ENCODE data around the gene VGF.
"Not testable (repeated sequence)": the region's sequence is repeated elsewhere in the genome, so short reads cannot be mapped to it uniquely, and the experiment has no call there.

The VGF gene

DNA sequence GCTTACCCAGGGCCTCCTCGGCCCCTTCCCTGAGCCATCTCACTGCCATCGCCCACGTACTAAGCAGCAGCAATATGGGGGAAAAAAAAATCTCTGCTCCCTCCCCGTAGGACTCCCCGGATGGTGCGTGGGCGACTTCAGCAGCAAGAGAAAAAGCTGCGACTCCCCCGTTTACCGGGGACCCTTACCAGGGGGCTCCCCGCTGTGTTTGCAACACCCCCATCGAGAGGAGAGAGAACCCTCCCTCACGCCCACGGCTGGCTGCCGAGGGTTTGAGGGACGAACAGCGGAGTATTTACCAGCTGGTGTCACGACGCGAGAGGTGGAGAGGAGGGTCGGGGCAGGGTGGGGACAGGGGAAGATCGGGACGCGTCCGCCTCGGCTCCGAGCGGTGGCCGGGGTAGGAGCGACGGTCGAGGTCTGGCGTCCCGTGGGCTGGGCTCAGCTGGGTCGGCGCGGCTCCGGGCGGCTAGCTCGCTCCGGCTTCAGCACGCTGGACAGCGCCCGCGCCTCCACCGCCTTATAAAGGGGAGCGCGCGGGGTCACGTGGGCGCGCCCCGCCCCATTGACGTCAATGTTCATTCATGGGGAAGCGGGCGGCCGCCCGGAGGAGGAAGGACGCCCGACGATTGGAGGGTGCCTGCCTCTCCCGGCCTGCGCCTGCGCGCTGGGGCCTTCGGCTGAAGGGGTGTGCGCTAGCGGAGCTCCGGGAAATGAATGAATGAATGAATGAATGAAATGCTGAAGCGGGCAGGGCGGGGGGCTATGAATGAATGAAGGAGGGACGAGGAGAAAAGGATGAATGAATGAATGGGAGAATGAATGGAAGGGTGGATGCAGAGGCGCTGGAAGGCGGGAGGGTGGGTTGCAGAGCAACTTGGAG lies at the start of gene VGF:
Gene VGF (minus strand): TSS at position 495 of the 883 bp plus-strand sequence. CDS start 726 bp downstream, outside the sequence.
- peak within 1 kb of the TSS; percentile 86 for H3K4me3 Mint-ChIP-seq
- H3K27ac Mint-ChIP-seq, result peak within 1 kb of the TSS; percentile 86
- H3K9me3 Mint-ChIP-seq, result no peaks in the 10 kb centered on the region
- peaks cover 4% of the 10 kb centered on the region for H3K36me3 Mint-ChIP-seq (ENCODE audit: low read depth)
- H3K27me3 Mint-ChIP-seq (ENCODE audit: low read depth), result peaks cover 65% of the 10 kb centered on the region
- H3K4me1 Mint-ChIP-seq (ENCODE audit: low read depth), result peaks cover 29% of the 10 kb centered on the region

DNA sequence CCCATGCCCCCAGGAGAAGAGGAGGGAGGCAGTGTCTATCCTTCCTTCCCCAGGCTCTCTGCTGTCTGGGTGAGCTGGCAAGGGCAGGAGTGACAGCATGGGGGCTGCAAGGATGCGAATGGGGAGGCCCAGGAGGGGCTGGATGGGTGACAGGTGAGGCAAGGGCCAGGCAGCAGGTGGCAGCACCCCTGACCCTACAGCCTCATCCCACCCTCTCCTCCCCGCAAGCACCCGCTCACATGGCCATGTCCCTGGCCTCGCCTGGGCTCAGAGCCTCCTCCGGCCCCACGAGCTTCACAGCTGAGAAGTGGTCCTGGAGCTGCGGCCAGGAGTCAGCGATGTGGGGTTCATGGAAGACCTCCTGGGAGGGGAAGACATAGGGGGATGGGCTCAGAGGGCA lies 46.6 kb upstream of the VGF start:
- no peaks in the 10 kb centered on the region for H3K9me3 Mint-ChIP-seq
- H3K4me1 Mint-ChIP-seq (ENCODE audit: low read depth), result peaks cover 7% of the 10 kb centered on the region
- no peak overlapping the region for H3K4me3 Mint-ChIP-seq
- H3K27me3 Mint-ChIP-seq (ENCODE audit: low read depth), result no peaks in the 10 kb centered on the region
- H3K36me3 Mint-ChIP-seq (ENCODE audit: low read depth), result peaks cover 21% of the 10 kb centered on the region
- no peak overlapping the region for H3K27ac Mint-ChIP-seq

DNA sequence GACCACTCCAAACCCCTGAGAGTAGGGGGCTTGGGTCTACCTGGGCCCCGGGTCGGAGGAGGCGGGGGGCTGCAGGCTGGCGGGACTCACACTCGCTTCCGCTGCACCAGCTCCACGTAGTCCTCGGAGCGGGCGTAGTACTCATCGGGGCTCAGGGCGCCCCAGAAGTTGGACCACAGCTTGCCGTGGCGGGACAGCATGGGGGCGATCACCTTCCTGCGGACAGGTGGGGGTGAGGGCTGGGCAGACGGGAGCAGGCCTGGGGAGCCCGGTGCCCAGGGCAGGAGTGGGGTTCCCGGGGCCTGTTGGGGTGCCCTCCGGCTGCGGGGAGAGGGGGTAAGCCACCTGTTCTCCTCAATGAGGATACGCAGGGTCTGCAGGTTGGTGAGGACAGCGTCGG lies 46.1 kb upstream of the VGF start:
- no peaks in the 10 kb centered on the region for H3K27me3 Mint-ChIP-seq (ENCODE audit: low read depth)
- no peak overlapping the region for H3K27ac Mint-ChIP-seq
- no peak overlapping the region for H3K4me3 Mint-ChIP-seq
- peaks cover 20% of the 10 kb centered on the region for H3K36me3 Mint-ChIP-seq (ENCODE audit: low read depth)
- peaks cover 6% of the 10 kb centered on the region for H3K4me1 Mint-ChIP-seq (ENCODE audit: low read depth)
- no peaks in the 10 kb centered on the region for H3K9me3 Mint-ChIP-seq

DNA sequence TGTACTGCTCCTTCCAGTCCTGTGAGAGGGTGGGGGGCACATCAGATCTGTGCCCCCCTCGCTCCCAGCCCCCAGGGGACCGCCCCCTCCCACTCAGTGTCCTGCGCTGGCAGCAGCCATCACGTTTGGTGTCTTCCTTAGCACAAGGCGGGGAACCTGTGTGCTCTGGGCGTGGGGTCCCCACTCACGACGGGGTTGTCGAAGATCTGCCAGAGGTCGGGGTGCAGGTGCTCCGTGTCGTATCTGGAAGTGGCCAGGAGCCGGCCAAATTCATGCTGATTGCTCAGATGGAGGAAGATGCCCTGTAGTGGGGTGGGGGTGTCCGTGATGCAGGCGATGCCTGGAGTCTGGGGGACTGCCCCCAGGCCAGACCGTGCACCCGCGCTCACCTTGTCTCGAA lies 44.8 kb upstream of the VGF start:
- no peaks in the 10 kb centered on the region for H3K9me3 Mint-ChIP-seq

DNA sequence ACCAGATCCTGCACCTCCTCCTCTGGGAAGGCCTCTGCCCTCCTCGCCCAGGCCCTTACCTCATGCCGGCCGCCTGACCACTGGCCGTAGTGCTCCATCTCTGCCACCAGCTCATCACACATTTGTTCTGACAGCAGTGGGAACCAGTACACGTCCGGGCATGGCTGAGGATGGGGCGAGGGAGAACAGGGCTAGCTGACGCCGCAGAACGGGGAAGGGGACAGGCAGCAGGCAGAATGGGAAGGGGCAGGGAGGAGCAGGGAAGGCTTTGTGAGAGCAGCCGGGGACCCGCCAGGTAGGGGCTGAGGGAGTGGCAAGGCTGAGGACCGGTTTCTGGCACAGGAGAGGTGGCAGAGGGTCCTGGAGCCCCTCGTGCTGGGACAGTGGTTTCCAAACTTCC lies 43.4 kb upstream of the VGF start:
- Mint-ChIP-seq H3K4me3 (no peak overlapping the region), H3K36me3 (ENCODE audit: low read depth) (peaks cover 13% of the 10 kb centered on the region), H3K27me3 (ENCODE audit: low read depth) (peaks cover 6% of the 10 kb centered on the region), H3K27ac (no peak overlapping the region), H3K4me1 (ENCODE audit: low read depth) (peaks cover under 1% of the 10 kb centered on the region), H3K9me3 (no peaks in the 10 kb centered on the region)

More for the DNA sequence above, 44.8 kb upstream of the VGF start:
- Mint-ChIP-seq H3K4me3 (no peak overlapping the region), H3K4me1 (ENCODE audit: low read depth) (no peaks in the 10 kb centered on the region), H3K36me3 (ENCODE audit: low read depth) (peaks cover 17% of the 10 kb centered on the region), H3K27me3 (ENCODE audit: low read depth) (no peaks in the 10 kb centered on the region), H3K27ac (no peak overlapping the region)

DNA sequence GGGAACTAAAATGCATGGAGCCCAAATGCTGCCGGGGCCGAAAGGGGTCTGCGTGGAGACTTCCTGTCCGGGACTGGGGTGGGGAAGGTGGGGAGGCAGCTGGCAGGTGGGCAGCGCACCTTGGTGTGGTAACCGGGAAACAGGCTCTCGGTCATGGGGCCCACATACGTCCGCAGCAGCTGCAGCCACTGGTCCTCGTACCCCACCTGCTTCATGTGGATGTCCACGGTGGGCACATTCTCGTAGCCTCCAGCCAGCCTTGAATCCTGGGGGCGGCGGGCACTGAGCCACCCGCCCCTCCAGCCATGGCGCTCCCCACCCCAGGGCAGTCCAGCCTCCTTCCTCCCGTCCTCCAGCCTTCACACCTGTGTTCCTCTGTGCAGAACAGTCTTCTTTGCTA lies 42.1 kb upstream of the VGF start:
- Mint-ChIP-seq H3K27me3 (ENCODE audit: low read depth) (peaks cover 18% of the 10 kb centered on the region), H3K9me3 (no peaks in the 10 kb centered on the region), H3K4me3 (no peak overlapping the region), H3K27ac (no peak overlapping the region), H3K4me1 (ENCODE audit: low read depth) (peaks cover 2% of the 10 kb centered on the region), H3K36me3 (ENCODE audit: low read depth) (peaks cover 13% of the 10 kb centered on the region)

DNA sequence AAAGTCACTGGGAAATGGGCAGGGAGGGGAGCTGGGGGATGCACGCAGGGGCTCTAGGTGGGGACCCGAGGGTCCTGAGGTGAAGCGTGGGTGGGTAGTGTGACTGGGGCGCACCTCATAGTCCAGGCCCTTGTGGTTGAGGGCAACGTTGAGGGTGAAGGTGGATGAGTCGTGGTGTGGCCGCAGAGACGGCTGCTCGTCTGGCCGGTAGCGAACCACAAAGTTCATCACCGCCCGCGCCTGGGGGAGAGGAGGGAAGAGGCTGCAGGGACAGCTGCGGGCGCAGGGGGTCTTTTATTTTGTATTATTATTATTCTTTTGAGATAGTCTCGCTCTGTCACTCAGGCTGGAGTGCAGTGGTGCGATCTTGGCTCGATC lies 41.3 kb upstream of the VGF start:
- Mint-ChIP-seq H3K36me3 (ENCODE audit: low read depth) (peaks cover 13% of the 10 kb centered on the region), H3K27me3 (ENCODE audit: low read depth) (peaks cover 21% of the 10 kb centered on the region), H3K9me3 (no peaks in the 10 kb centered on the region), H3K27ac (no peak overlapping the region), H3K4me1 (ENCODE audit: low read depth) (peaks cover 2% of the 10 kb centered on the region), H3K4me3 (no peak overlapping the region)

DNA sequence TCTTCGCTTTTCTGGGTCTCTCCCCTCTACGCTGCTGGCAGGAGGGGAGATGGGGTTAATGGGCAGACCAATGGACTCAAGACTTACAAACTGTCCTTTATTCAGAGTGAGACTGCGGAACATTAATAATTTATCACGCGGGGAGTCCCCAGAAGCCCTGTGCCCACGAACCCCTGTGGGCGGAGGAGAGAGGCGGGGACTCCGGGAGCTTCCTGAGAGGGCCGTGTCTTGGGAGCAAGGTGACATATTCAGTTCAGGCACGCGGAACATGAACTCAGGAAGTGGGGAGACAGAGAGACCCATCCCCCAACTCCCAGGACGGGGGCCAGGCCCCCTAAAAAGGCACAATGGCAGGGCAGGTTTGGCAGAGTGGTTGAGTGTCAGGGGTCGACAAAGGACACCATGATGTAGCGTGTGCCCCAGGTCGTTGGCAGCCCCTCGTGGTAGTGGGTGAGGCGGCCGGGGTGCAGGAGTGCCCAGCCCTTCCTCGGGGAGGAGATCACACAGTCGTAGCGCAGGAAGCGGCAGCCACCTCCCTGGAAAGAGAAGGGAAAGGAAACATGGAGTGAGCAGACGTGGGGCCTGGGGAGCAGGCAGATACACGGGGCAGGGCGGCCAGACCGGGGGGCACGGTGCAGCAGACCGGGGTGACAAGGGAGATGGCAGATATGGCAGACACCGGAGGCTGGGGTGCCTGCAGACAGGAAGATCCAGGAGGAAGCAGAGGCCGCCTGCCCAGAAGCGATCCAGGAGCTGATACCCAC lies 40.7 kb upstream of the VGF start:
- peaks cover 27% of the 10 kb centered on the region for H3K27me3 Mint-ChIP-seq (ENCODE audit: low read depth)
- no peaks in the 10 kb centered on the region for H3K9me3 Mint-ChIP-seq
- no peak overlapping the region for H3K4me3 Mint-ChIP-seq
- no peak overlapping the region for H3K27ac Mint-ChIP-seq
- H3K36me3 Mint-ChIP-seq (ENCODE audit: low read depth), result peaks cover 13% of the 10 kb centered on the region
- peaks cover 2% of the 10 kb centered on the region for H3K4me1 Mint-ChIP-seq (ENCODE audit: low read depth)

DNA sequence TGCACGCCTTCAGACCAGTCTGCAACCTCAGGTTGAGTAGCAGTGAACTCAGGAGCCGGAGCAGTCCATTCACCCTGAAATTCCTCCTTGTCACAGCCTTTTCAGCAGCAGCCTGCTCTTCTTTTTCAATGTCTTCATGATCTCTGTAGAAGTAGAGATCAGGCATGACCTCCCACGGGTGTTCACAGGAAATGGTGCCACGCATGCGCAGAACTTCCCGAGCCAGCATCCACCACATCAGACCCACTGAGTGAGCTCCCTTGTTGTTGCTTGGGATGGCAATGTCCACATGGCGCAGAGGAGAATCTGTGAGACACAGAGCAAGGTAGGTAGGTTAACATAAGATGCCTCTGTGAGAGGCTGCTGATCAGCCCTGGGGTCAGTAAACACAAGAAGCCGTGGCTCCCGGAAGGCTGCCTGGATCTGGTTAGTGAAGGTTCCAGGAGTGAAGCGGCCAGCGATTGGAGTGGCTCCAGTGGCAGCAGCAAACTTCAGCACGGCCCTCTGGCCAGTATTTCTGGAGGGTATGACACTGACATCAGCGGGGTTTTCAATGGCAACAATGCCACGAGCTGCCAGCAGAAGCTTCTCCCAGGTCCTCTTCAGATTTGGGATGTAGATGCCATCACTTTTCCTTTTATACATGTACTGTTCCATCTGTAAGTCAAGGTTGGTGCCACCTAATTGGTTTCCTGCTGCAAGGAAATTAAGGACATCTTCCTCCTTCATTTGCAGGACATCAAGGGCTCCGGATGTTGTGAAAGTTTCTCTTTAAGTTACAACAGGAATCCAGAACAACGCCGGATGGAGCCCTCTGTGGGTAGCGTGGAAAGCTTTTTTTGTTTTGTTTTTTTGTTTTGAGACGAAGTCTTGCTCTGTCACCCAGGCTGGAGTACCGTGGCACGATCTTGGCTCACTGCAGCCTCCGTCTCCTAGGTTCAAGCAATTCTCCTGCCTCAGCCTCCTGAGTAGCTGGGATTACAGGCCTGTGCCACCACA lies 38.7 kb upstream of the VGF start:
- H3K9me3 Mint-ChIP-seq; H3K4me1 Mint-ChIP-seq (ENCODE audit: low read depth): not testable (repeated sequence)
- peak overlapping the region; percentile 73 for H3K4me3 Mint-ChIP-seq
- peak overlapping the region; percentile 84 for H3K27ac Mint-ChIP-seq
- peaks cover 13% of the 10 kb centered on the region for H3K36me3 Mint-ChIP-seq (ENCODE audit: low read depth)
- peaks cover 39% of the 10 kb centered on the region for H3K27me3 Mint-ChIP-seq (ENCODE audit: low read depth)

DNA sequence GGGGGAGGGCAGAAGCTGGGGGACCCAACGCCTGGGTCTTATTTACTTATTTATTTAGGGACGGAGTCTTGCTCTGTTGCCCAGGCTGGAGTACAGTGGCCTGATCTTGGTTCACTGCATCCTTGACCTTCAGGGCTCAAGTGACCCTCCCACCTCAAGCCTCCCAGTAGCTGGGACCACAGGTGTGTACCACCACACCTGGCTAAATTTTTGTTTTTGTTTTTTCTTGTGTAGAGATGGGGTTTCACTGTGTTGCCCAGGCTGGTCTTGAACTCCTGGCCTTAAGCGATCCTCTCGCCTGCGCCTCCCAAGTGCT lies 37.2 kb upstream of the VGF start:
- Mint-ChIP-seq H3K4me1 (ENCODE audit: low read depth) (peaks cover 3% of the 10 kb centered on the region), H3K27me3 (ENCODE audit: low read depth) (peaks cover 39% of the 10 kb centered on the region), H3K36me3 (ENCODE audit: low read depth) (peaks cover 7% of the 10 kb centered on the region), H3K4me3 (no peak overlapping the region), H3K9me3 (no peaks in the 10 kb centered on the region), H3K27ac (no peak overlapping the region)

DNA sequence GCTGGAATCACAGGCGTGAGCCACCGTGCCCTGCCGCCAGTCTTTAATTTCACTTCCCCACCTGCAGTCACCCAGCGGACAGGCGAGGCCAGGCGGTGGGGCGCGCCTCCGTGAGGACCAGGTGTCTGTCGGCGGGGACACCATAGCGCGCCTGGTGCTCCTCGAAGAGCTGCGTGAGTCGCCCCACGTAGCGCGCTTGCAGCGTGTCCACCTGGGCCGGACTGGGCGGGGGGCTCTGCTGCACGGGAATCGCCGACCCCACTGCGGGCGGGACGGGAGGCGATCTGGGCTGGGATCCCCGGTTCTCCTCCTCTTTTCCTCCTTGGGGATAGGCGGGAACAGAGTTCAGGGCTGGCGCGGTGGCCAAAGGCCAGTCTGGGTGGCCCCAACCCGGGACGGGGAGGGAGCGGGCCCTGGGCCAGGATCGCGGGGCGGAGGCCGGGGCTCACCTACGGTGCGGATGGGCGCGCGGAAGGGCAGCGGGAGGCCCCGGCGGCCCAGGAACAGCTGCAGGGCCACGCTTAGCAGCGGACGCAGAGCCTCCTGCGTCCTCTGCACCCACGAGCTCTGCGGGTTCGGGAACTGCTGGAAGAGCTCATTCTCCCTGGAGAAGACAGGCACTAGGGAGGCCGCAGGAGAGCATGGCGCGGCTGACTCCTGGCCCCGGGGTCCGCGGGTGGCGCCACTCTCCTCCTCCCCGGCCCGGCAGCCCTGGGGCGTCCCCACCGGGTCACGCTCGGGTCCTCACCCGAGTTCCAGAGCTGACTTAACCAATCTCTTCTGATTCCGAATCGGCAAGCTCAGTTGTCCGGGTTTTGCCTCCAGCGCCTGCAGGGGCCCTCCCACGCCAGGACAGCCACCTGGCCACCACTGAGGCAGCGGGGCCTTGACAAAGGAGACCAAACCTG lies 36.6 kb upstream of the VGF start:
- Mint-ChIP-seq H3K27ac (no peak overlapping the region), H3K4me3 (no peak overlapping the region), H3K36me3 (ENCODE audit: low read depth) (peaks cover 7% of the 10 kb centered on the region), H3K27me3 (ENCODE audit: low read depth) (peaks cover 39% of the 10 kb centered on the region), H3K4me1 (ENCODE audit: low read depth) (peaks cover 3% of the 10 kb centered on the region), H3K9me3 (no peaks in the 10 kb centered on the region)

DNA sequence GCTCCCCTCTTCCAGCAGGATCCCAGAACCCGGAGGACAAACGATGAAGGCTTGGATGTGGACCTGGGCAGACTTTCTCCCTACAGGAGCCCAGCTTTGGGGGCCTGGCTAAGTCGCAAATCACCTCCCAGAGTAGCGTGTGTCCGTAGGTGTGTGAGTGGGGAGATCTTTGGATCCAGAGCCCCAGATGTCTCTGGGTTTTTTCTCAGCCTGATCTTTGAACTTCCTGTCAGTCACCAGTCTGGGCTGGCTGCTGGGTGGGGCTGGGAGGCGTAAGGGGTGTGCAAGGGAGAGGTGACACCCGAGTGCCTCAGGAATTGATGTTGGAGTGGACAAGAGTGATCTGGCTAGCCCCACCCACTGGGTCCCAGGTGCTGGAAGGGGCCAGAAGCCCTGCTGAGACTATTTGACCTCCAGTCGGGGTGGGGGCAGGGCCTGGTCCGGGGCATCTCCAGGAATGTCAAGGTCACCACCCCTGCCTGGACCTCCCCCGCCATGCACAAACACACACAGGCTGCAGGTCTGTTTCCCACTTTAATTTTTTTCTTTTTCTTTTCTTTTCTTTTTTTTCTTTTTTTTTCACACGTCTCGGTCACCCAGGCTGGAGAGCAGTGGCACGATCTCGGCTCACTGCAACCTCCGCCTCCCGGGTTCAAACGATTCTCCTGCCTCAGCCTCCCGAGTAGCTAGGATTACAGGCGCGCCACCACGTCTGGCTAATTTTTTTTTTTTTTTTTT lies 35.7 kb upstream of the VGF start, which contains the start of gene MOGAT3:
Gene MOGAT3 (minus strand): TSS at position 175 of the 738 bp plus-strand sequence. CDS start 182 bp downstream, outside the sequence.
- H3K27ac Mint-ChIP-seq, result no peak within 1 kb of the TSS

DNA sequence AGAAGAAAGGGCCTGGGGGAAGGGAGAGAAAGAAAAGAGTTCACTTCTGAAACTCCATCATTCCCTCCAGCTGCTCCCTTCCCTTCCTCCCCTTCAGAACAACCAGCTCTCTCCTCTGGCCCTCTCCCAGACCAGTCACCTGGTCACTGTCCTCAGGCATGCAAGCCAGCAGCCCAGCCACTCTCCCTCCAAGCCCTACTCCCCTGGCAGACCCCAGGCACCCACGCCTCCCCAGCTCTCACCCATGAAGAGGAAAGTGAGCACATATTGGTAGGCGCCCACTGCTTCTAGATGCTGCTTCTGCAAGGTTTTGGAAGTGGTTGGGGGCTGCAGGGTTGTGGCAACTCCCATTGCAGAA lies 35.1 kb upstream of the VGF start:
- Mint-ChIP-seq H3K27ac (no peak overlapping the region), H3K4me1 (ENCODE audit: low read depth) (peaks cover 3% of the 10 kb centered on the region), H3K36me3 (ENCODE audit: low read depth) (no peaks in the 10 kb centered on the region), H3K9me3 (no peaks in the 10 kb centered on the region), H3K4me3 (no peak overlapping the region), H3K27me3 (ENCODE audit: low read depth) (peaks cover 39% of the 10 kb centered on the region)

More for the DNA sequence above, 35.7 kb upstream of the VGF start, which contains the start of gene MOGAT3:
- Mint-ChIP-seq H3K36me3 (ENCODE audit: low read depth) (peaks cover 4% of the 10 kb centered on the region), H3K4me3 (no peak within 1 kb of the TSS), H3K9me3 (no peaks in the 10 kb centered on the region), H3K4me1 (ENCODE audit: low read depth) (peaks cover 3% of the 10 kb centered on the region), H3K27me3 (ENCODE audit: low read depth) (peaks cover 39% of the 10 kb centered on the region)
